SK-N-SH (cell line): Measurements from ENCODE around the gene CYP2B6. TPM values are rescaled to one million over a fixed set of nuclear protein-coding genes. Genes with fewer than 3 reads are reported as not detected.

Source experiments
- CTCF ChIA-PET: fragments of 300-600, 350-600 bp; formaldehyde crosslinking; extraction: SDS; loops from one replicate; lab custom pipeline; 2021; lab: Yijun Ruan, JAX
- POLR2A ChIA-PET: fragments of 350-600 bp; sonication (Branson Sonifier 250); formaldehyde crosslinking; extraction: SDS; loops from one replicate; lab custom pipeline; 2020; ENCODE audit warnings: antibody characterized with exemption, inconsistent platforms; lab: Yijun Ruan, JAX
- DNase-seq: peaks from one replicate; pipeline ENCODE4 v3.0.0; 2012
- H2AFZ ChIP-seq: fragments of 200-600 bp; sonication (generic); 2 replicates; pipeline ENCODE4 v1.8.1; 2016; ENCODE audit warnings: antibody characterized with exemption, mild to moderate bottlenecking, low read depth
- H3F3A ChIP-seq: fragments of 200-600 bp; sonication (generic); replicated peaks from 2 replicates; pipeline ENCODE3; 2016; ENCODE audit warnings: antibody characterized with exemption, mild to moderate bottlenecking; ENCODE audit not compliant: insufficient read depth
- H3K27ac ChIP-seq, 2 experiments: fragments of 200-500 bp in 1 of 2; fragments of 200-600 bp in 1 of 2; sonication (Bioruptor generic) in 1 of 2; sonication (generic), shearing (Covaris generic) in 1 of 2; 2 replicates each; pipeline versions ENCODE4 v1.5.1 to v1.6.1; 2014 to 2016; ENCODE audit warnings: low read depth in 2 of 2, inconsistent platforms in 1 of 2, low read length in 1 of 2, mild to moderate bottlenecking in 1 of 2, mixed read lengths in 1 of 2
- H3K27me3 ChIP-seq: fragments of 200-600 bp; sonication (generic), shearing (Covaris generic); 2 replicates; pipeline ENCODE4 v1.6.1; 2016; ENCODE audit warnings: mixed run types; ENCODE audit not compliant: insufficient read depth
- H3K36me3 ChIP-seq, 2 experiments: fragments of 200-500 bp in 1 of 2; fragments of 200-600 bp in 1 of 2; sonication (Bioruptor generic) in 1 of 2; sonication (generic) in 1 of 2; replicated peaks in 1 of 2; 2 replicates each; pipeline versions ENCODE3 to v1.5.1; 2014 to 2016; ENCODE audit warnings: low read length in 1 of 2, mild to moderate bottlenecking in 1 of 2; ENCODE audit not compliant: insufficient read depth in 2 of 2, control insufficient read depth in 1 of 2
- H3K4me1 ChIP-seq, 2 experiments: fragments of 200-500 bp in 1 of 2; fragments of 200-600 bp in 1 of 2; sonication (Bioruptor generic) in 1 of 2; sonication (generic), shearing (Covaris generic) in 1 of 2; 2 replicates each; pipeline versions ENCODE4 v1.5.1 to v1.6.1; 2014 to 2016; ENCODE audit warnings: low read depth in 1 of 2, low read length in 1 of 2, mixed run types in 1 of 2; ENCODE audit not compliant: insufficient read depth in 2 of 2, control insufficient read depth in 1 of 2
- H3K4me2 ChIP-seq: fragments of 200-600 bp; sonication (generic), shearing (Covaris generic); 2 replicates; pipeline ENCODE4 v1.6.1; 2017; ENCODE audit warnings: mixed run types
- H3K4me3 ChIP-seq, 2 experiments: fragments of 200-500 bp in 1 of 2; fragments of 200-600 bp in 1 of 2; sonication (Bioruptor generic) in 1 of 2; sonication (generic), shearing (Covaris generic) in 1 of 2; 2 replicates each; pipeline versions ENCODE4 v1.5.1 to v1.8.1; 2014 to 2016; ENCODE audit warnings: low read depth in 2 of 2, inconsistent platforms in 1 of 2, low read length in 1 of 2, mild to moderate bottlenecking in 1 of 2, mixed read lengths in 1 of 2, moderate library complexity in 1 of 2
- H3K79me2 ChIP-seq: fragments of 200-600 bp; sonication (generic); 2 replicates; pipeline ENCODE4 v1.8.1; 2017; ENCODE audit warnings: mild to moderate bottlenecking; ENCODE audit not compliant: insufficient read depth
- H3K9ac ChIP-seq: fragments of 200-600 bp; sonication (generic); 2 replicates; pipeline ENCODE4 v1.6.1; 2017; ENCODE audit warnings: mixed run types
- H3K9me2 ChIP-seq: fragments of 200-600 bp; sonication (generic); 2 replicates; pipeline ENCODE4 v1.6.1; 2017; ENCODE audit warnings: mixed run types
- H3K9me3 ChIP-seq: fragments of 200-600 bp; sonication (generic); 2 replicates; pipeline ENCODE4 v1.6.1; 2017; ENCODE audit warnings: mixed run types, mild to moderate bottlenecking, moderate library complexity
- H4K20me1 ChIP-seq: fragments of 200-600 bp; sonication (generic); 2 replicates; pipeline ENCODE4 v1.6.1; 2017; ENCODE audit warnings: mild to moderate bottlenecking, mixed run types; ENCODE audit not compliant: insufficient read depth
- CHD2 ChIP-seq: fragments of 150-350 bp; IDR thresholded peaks from 2 replicates; pipeline ENCODE4 v1.6.1; 2018; ENCODE audit warnings: low read length; ENCODE audit not compliant: partially characterized antibody
- EZH2phosphoT487 ChIP-seq: fragments of 200-600 bp; sonication (generic); IDR thresholded peaks from 2 replicates; pipeline ENCODE4 v1.6.1; 2017; ENCODE audit warnings: low read depth, mixed run types, mild to moderate bottlenecking, antibody characterized with exemption, moderate library complexity, borderline replicate concordance
- FOXJ3 ChIP-seq: sonication (generic); formaldehyde crosslinking; IDR thresholded peaks from 2 replicates; pipeline ENCODE4 v1.5.1; 2020; ENCODE audit warnings: mild to moderate bottlenecking, missing genetic modification reagents
- GABPA ChIP-seq: IDR thresholded peaks from 2 replicates; pipeline ENCODE4 v1.4.0; 2012; ENCODE audit warnings: low read depth, mild to moderate bottlenecking
- JUND ChIP-seq: IDR thresholded peaks from 2 replicates; pipeline ENCODE4 v1.4.0; 2012
- MAX ChIP-seq: IDR thresholded peaks from 2 replicates; pipeline ENCODE4 v1.4.0; 2012; ENCODE audit warnings: low read depth
- MEF2A ChIP-seq: IDR thresholded peaks from 2 replicates; pipeline ENCODE4 v1.4.0; 2012; ENCODE audit warnings: low read depth, borderline replicate concordance
- MXI1 ChIP-seq: IDR thresholded peaks from 2 replicates; pipeline ENCODE4 v1.6.1; 2012; ENCODE audit warnings: mild to moderate bottlenecking, low read depth, low read length, improper control_type of control experiment
- NRF1 ChIP-seq: IDR thresholded peaks from 2 replicates; pipeline ENCODE4 v1.6.1; 2012; ENCODE audit warnings: low read depth, mild to moderate bottlenecking, low read length
- POLR2AphosphoS5 ChIP-seq: IDR thresholded peaks from 2 replicates; pipeline ENCODE4 v1.6.1; 2012; ENCODE audit warnings: low read depth, low read length
- RAD21 ChIP-seq: IDR thresholded peaks from 2 replicates; pipeline ENCODE4 v1.6.1; 2012; ENCODE audit warnings: mild to moderate bottlenecking, low read length
- RCOR1 ChIP-seq: fragments of 150-350 bp; IDR thresholded peaks from 2 replicates; pipeline ENCODE4 v1.6.1; 2017; ENCODE audit warnings: antibody characterized with exemption, low read length
- RXRA ChIP-seq: IDR thresholded peaks from 2 replicates; pipeline ENCODE4 v1.4.0; 2012; ENCODE audit warnings: low read depth, mild to moderate bottlenecking, borderline replicate concordance
- SIN3A ChIP-seq: IDR thresholded peaks from 2 replicates; pipeline ENCODE4 v1.6.1; 2012; ENCODE audit warnings: low read depth, mild to moderate bottlenecking, low read length, moderate library complexity, borderline replicate concordance
- SMC3 ChIP-seq: IDR thresholded peaks from 2 replicates; pipeline ENCODE4 v1.6.1; 2012; ENCODE audit warnings: low read depth, low read length, improper control_type of control experiment
- TCF12 ChIP-seq: IDR thresholded peaks from 2 replicates; pipeline ENCODE4 v1.4.0; 2012
- YY1 ChIP-seq: IDR thresholded peaks from 2 replicates; pipeline ENCODE4 v1.4.0; 2012; ENCODE audit warnings: low read depth, mild to moderate bottlenecking
- WGBS: methylation state at CpG from one replicate; pipeline ENCODE4 v1.1.6; 2017; ENCODE audit warnings: low lambda C conversion rate; 5-methylcytosine and 5-hydroxymethylcytosine counted together
- polyA plus RNA-seq, 3 experiments: library from polyadenylated mRNA; depleted of rRNA; stranded (reverse); fragments of >200 nt; gene quantifications; 2 replicates each; pipeline ENCODE4 v1.2.3, GENCODE V29; 2012
- TF ChIP-seq, protein P1 (sequence below): fragments of 150-350 bp; IDR thresholded peaks from 2 replicates; pipeline ENCODE4 v1.6.1; 2016; ENCODE audit warnings: mild to moderate bottlenecking, low read depth, low read length
- TF ChIP-seq, protein P2 (sequence below): fragments of 150-350 bp; IDR thresholded peaks from 2 replicates; pipeline ENCODE4 v1.6.1; 2017; ENCODE audit warnings: antibody characterized with exemption, low read length, low read depth, borderline replicate concordance
- TF ChIP-seq, protein P3 (sequence below): IDR thresholded peaks from 2 replicates; pipeline ENCODE4; 2012

Gene CYP2B6
- polyA plus RNA-seq, 1 of the 3 experiments (the other 2 are of a cell fraction): not detected

DNA sequence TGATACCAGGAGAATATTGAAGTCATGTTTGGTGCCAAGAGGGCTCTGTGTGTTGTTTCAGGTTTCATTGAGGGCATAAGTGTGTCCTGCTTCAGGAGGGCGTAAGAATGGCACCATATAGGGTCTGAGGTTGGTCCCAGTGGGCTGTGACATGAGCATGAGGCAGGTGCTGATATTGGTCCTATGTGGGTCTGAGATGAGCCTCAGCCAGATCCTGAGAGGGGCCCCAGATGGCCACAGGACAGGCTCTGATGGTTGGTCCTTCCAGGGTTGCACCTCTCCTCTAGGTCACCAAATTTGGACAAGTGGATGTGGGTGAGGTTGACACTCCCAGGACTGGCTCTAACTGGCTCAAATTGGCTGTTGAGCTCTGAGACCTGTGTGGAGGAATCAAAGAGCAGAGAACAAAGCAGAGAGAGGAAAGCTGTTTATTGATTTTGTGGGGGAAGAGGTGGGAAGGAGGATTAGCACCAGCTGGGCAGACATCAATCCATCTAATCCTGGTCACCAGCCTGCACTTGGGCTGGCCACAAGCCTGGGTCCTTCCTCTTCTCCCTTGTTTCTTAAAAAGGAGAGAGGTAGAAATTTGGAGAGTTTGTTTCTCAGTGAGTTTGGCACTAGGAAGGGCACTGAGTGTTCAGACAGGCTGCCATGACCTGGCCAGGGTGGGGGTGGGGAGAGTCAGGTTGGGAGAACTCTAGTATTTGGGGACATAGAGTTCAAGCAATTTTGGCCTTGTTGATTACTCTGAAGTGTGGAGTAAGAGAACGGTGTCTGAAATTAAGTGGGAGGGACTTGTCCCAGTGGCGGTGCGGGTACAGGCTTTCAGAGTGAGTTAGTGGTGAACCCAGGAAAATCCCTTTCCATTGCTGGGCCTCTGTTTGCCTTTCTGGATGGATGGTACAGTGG, 38.7 kb downstream of the CYP2B6 start:
- H3K9ac ChIP-seq: no peak overlapping the region
- no peak for DNase-seq
- no peaks in the 10 kb centered on the region for H3K9me3 ChIP-seq
- no peaks in the 10 kb centered on the region for H3K4me1 ChIP-seq
- no peak overlapping the region for H2AFZ ChIP-seq
- no peaks in the 10 kb centered on the region for H3K79me2 ChIP-seq
- H3K36me3 ChIP-seq: no peaks in the 10 kb centered on the region
- 14% methylated on average over 4 of the region's 4 CpGs for WGBS
- peaks cover 56% of the 10 kb centered on the region for H3K27me3 ChIP-seq
- TF ChIP-seq JUND (no peak), SIN3A (no peak), RCOR1 (no peak), MEF2A (no peak), MAX (no peak), FOXJ3 (CRISPR knock-in tag) (no peak), YY1 (no peak), RXRA (no peak)
- TF ChIP-seq, protein P1, sequence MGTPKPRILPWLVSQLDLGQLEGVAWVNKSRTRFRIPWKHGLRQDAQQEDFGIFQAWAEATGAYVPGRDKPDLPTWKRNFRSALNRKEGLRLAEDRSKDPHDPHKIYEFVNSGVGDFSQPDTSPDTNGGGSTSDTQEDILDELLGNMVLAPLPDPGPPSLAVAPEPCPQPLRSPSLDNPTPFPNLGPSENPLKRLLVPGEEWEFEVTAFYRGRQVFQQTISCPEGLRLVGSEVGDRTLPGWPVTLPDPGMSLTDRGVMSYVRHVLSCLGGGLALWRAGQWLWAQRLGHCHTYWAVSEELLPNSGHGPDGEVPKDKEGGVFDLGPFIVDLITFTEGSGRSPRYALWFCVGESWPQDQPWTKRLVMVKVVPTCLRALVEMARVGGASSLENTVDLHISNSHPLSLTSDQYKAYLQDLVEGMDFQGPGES: no peak
- H4K20me1 ChIP-seq: no peaks in the 10 kb centered on the region
- POLR2A ChIA-PET: no interaction called here
- CTCF ChIA-PET: no interaction called here
- H3K4me3 ChIP-seq: no peak overlapping the region
- no peaks in the 10 kb centered on the region for H3F3A ChIP-seq
- no peaks in the 10 kb centered on the region for H3K9me2 ChIP-seq
- H3K27ac ChIP-seq: no peak overlapping the region
- H3K4me2 ChIP-seq: no peak overlapping the region

DNA sequence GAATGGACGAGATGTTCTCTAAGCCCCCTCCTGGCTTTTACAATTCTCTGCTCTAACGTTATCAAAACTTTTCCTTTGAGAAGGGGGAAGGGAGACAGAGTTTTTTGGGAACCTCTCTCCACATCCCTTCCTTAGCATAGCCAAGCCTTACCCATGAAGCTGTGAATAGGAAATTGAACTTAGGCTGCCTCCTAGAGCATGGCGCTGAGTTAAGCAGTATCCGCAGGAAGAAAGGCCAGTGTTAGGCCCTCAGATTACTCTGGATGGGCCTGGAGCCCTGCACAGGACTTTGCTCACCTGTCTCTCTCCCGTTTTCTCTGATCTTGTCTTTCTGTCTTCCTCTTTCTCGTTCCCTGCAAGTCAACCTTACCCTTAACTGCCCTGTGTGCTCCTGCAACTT, 39.6 kb downstream of the CYP2B6 start:
- Histone ChIP-seq H3K79me2 (no peaks in the 10 kb centered on the region), H3K4me2 (no peak overlapping the region), H4K20me1 (no peaks in the 10 kb centered on the region), H3K36me3 (no peaks in the 10 kb centered on the region), H3K9me2 (no peaks in the 10 kb centered on the region), H3K9me3 (no peaks in the 10 kb centered on the region), H3K4me1 (no peaks in the 10 kb centered on the region), H3K4me3 (no peak overlapping the region), H3F3A (no peaks in the 10 kb centered on the region), H3K9ac (no peak overlapping the region), H2AFZ (no peak overlapping the region), H3K27me3 (peaks cover 51% of the 10 kb centered on the region), H3K27ac (no peak overlapping the region)
- POLR2A ChIA-PET: no interaction called here
- CTCF ChIA-PET: no interaction called here
- DNase-seq: no peak
- WGBS: 10% methylated on average over 6 of the region's 6 CpGs
- TF ChIP-seq GABPA (no peak), CHD2 (no peak), EZH2phosphoT487 (no peak), TCF12 (no peak), SMC3 (no peak), RXRA (no peak), POLR2AphosphoS5 (no peak), MAX (no peak), NRF1 (no peak), MXI1 (no peak), RCOR1 (no peak), YY1 (no peak), RAD21 (no peak)
- TF ChIP-seq, protein P2, sequence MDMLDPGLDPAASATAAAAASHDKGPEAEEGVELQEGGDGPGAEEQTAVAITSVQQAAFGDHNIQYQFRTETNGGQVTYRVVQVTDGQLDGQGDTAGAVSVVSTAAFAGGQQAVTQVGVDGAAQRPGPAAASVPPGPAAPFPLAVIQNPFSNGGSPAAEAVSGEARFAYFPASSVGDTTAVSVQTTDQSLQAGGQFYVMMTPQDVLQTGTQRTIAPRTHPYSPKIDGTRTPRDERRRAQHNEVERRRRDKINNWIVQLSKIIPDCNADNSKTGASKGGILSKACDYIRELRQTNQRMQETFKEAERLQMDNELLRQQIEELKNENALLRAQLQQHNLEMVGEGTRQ: no peak
- TF ChIP-seq, protein P3, sequence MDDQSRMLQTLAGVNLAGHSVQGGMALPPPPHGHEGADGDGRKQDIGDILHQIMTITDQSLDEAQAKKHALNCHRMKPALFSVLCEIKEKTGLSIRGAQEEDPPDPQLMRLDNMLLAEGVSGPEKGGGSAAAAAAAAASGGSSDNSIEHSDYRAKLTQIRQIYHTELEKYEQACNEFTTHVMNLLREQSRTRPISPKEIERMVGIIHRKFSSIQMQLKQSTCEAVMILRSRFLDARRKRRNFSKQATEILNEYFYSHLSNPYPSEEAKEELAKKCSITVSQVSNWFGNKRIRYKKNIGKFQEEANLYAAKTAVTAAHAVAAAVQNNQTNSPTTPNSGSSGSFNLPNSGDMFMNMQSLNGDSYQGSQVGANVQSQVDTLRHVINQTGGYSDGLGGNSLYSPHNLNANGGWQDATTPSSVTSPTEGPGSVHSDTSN: no peak
